Right lobe of liver (tissue), 6 donors: ENCODE results near the gene PLXNA4. TPM values are rescaled to one million over a fixed set of nuclear protein-coding genes. Genes with fewer than 3 reads are reported as not detected.

Source experiments
- ATAC-seq, 4 donors: fragments of 200-7000 bp; cut with Tn5 transposase; one replicate each; pipeline ENCODE4 v1.9.1; 2020; ENCODE audit warnings: mild to moderate bottlenecking in 4 of 4, moderate library complexity in 4 of 4
- DNase-seq, 3 donors: peaks; one replicate each; pipeline ENCODE4 v3.0.0-alpha.2; 2020
- H3K27ac ChIP-seq, 3 donors: fragments of 200-600 bp; one replicate each; pipeline ENCODE4 v1.8.0; 2022
- H3K27me3 ChIP-seq, 2 donors: fragments of 200-600 bp; one replicate each; pipeline ENCODE4 v1.8.0; 2022
- H3K36me3 ChIP-seq, 4 donors: fragments of 200-600 bp; sonication (generic) in 1 of 4; one replicate each; pipeline versions ENCODE4 v1.5.1 to v1.8.0; 2017 to 2022; ENCODE audit warnings: control low read depth in 1 of 4
- H3K4me1 ChIP-seq, 4 donors: fragments of 200-600 bp; sonication (generic) in 1 of 4; one replicate each; pipeline versions ENCODE4 v1.5.1 to v1.8.0; 2017 to 2022; ENCODE audit warnings: control low read depth in 1 of 4
- H3K4me3 ChIP-seq, 3 donors: fragments of 200-600 bp; one replicate each; pipeline ENCODE4 v1.8.0; 2022
- H3K9me3 ChIP-seq, 4 donors: fragments of 200-600 bp; sonication (generic) in 1 of 4; one replicate each; pipeline versions ENCODE4 v1.5.1 to v1.8.0; 2017 to 2022; ENCODE audit warnings: control low read depth in 1 of 4
- CTCF ChIP-seq, 4 donors: fragments of 200-600 bp in 3 of 4; fragments of 450-650 bp in 1 of 4; IDR thresholded peaks; one replicate each; pipeline versions ENCODE4 v1.5.1 to v1.8.0; 2016 to 2022; ENCODE audit warnings: antibody characterized with exemption in 4 of 4, mild to moderate bottlenecking in 2 of 4
- POLR2A ChIP-seq: fragments of 450-650 bp; IDR thresholded peaks from one replicate; pipeline ENCODE4 v1.6.1; 2017; ENCODE audit warnings: antibody characterized with exemption, mild to moderate bottlenecking
- WGBS: methylation state at CpG from one replicate; pipeline ENCODE4 v1.1.6; 2018; ENCODE audit warnings: low coverage, low lambda C conversion rate; ENCODE audit not compliant: insufficient coverage; ENCODE audit errors: missing lambda C conversion rate; 5-methylcytosine and 5-hydroxymethylcytosine counted together
- intact Hi-C, 2 donors: fragments of 100-400 bp; cut with DNase I; formaldehyde crosslinking; loops; one replicate each; pipeline versions ENCODE4 v1.11.2 to v1.14.1; 2022
- total RNA-seq, 6 experiments: library from RNA; depleted of rRNA in 2 of 6; stranded (reverse); fragments of >200 nt in 2 of 6; fragmentation: NEBNext Ultra II Directional in 3 of 6; extraction: Animal tissue kit (Norgen Biotek cat#: 25700) in 3 of 6; gene quantifications; one replicate each; pipeline versions ENCODE4 v1.1.0 to v1.2.4, GENCODE V29; 2016 to 2023
- donor health status: DM: no; HTN: yes; CAD: no.
- donor health status: DM: no; HTN: no; CAD: no.
- donor health status: DM: no; HTN: no; CAD: no.
- donor health status: DM: no; HTN: yes; CAD: no.
- donor health status: DM: no; HTN: yes; CAD: no.

Gene PLXNA4
- total RNA-seq, 6 experiments from 2014 or later, result 0.17 to 0.90 (median 0.30) TPM

- DNase-seq, result no peak
- no peaks in the 10 kb centered on the region for H3K27me3 ChIP-seq
- no peaks in the 10 kb centered on the region for H3K4me1 ChIP-seq
- intact Hi-C loops, result no loop called here
- H3K4me3 ChIP-seq, result no peak overlapping the region
- H3K9me3 ChIP-seq, result no peaks in the 10 kb centered on the region
- H3K27ac ChIP-seq, result no peak overlapping the region
- no peak for ATAC-seq
- H3K36me3 ChIP-seq, result no peaks in the 10 kb centered on the region
- WGBS, result 54% methylated on average over 3 of the region's 7 CpGs
- no peak for TF ChIP-seq POLR2A
- no peak for TF ChIP-seq CTCF (IDR thresholded peaks at IDR 0.05)
Measured at GRCh38 chr7:132203021-132203420, 373.2 kb downstream of the PLXNA4 start.

- Histone ChIP-seq H3K27ac (no peak overlapping the region), H3K4me1 (no peaks in the 10 kb centered on the region), H3K36me3 (no peaks in the 10 kb centered on the region), H3K4me3 (no peak overlapping the region), H3K27me3 (no peaks in the 10 kb centered on the region), H3K9me3 (no peaks in the 10 kb centered on the region)
- 86% methylated on average over 2 of the region's 9 CpGs for WGBS
- ATAC-seq (no peak), DNase-seq (no peak)
- TF ChIP-seq CTCF (IDR thresholded peaks at IDR 0.05) (no peak), POLR2A (no peak)
- intact Hi-C loops, result no loop called here
Measured at GRCh38 chr7:132202541-132202940, 373.7 kb downstream of the PLXNA4 start.

GRCh38 chr7:132200141-132200540 lies 376.1 kb downstream of the PLXNA4 start:
- H3K36me3 ChIP-seq, result no peaks in the 10 kb centered on the region
- no peak for ATAC-seq
- TF ChIP-seq POLR2A (no peak), CTCF (IDR thresholded peaks at IDR 0.05) (no peak)
- intact Hi-C loops, result no loop called here
- H3K9me3 ChIP-seq, result no peaks in the 10 kb centered on the region
- WGBS, result 67% methylated on average over 1 of the region's 4 CpGs
- H3K27me3 ChIP-seq, result no peaks in the 10 kb centered on the region
- H3K4me1 ChIP-seq, result no peaks in the 10 kb centered on the region
- no peak overlapping the region for H3K27ac ChIP-seq
- no peak for DNase-seq
- no peak overlapping the region for H3K4me3 ChIP-seq

- Histone ChIP-seq H3K9me3 (no peaks in the 10 kb centered on the region), H3K27me3 (no peaks in the 10 kb centered on the region), H3K4me1 (no peaks in the 10 kb centered on the region), H3K36me3 (no peaks in the 10 kb centered on the region), H3K4me3 (no peak overlapping the region), H3K27ac (no peak overlapping the region)
- 46% methylated on average over 2 of the region's 2 CpGs for WGBS
- TF ChIP-seq CTCF (IDR thresholded peaks at IDR 0.05), result no peak
- no peak for TF ChIP-seq POLR2A
- no peak for ATAC-seq
- no peak for DNase-seq
- intact Hi-C loops, result no loop called here
Measured at GRCh38 chr7:132199626-132200025, 376.6 kb downstream of the PLXNA4 start.

GRCh38 chr7:132197772-132198171 lies 378.5 kb downstream of the PLXNA4 start:
- no peaks in the 10 kb centered on the region for H3K9me3 ChIP-seq
- no peaks in the 10 kb centered on the region for H3K36me3 ChIP-seq
- H3K27ac ChIP-seq, result no peak overlapping the region
- DNase-seq (no peak), ATAC-seq (no peak)
- no peaks in the 10 kb centered on the region for H3K4me1 ChIP-seq
- H3K27me3 ChIP-seq, result no peaks in the 10 kb centered on the region
- TF ChIP-seq CTCF (IDR thresholded peaks at IDR 0.05) (no peak), POLR2A (no peak)
- WGBS, result 86% methylated on average over 1 of the region's 2 CpGs
- intact Hi-C loops, result no loop called here
- H3K4me3 ChIP-seq, result no peak overlapping the region
